SHP77 treated with DMSO at 0.1 percent for 48 hours (cell line): ENCODE measurements around the gene CDYL.

Experiments used
- DNase-seq: peaks from one replicate; lab custom pipeline; 2025; lab: John Stamatoyannopoulos, UW

CDYL gene

DNA sequence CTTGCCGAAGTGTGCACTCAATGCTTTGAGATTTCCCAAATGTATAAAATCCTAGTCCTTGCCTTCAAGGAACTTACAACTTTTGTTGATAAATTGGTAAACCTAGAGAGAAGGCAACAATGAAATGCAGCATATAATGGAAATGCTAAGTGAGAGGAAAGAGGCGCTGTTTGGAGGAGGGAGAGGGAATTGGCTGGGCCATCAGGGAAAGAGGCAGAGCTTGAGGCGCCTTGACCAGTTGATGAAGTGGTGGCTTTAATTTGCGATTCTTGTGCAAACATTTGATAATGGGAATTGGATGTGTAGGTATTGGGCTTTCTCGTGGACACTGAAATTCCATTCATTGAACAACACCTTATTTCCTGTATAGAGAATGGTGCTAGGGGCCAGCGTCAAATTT is 1.9 kb upstream of the CDYL start:
- no peak for DNase-seq

DNA sequence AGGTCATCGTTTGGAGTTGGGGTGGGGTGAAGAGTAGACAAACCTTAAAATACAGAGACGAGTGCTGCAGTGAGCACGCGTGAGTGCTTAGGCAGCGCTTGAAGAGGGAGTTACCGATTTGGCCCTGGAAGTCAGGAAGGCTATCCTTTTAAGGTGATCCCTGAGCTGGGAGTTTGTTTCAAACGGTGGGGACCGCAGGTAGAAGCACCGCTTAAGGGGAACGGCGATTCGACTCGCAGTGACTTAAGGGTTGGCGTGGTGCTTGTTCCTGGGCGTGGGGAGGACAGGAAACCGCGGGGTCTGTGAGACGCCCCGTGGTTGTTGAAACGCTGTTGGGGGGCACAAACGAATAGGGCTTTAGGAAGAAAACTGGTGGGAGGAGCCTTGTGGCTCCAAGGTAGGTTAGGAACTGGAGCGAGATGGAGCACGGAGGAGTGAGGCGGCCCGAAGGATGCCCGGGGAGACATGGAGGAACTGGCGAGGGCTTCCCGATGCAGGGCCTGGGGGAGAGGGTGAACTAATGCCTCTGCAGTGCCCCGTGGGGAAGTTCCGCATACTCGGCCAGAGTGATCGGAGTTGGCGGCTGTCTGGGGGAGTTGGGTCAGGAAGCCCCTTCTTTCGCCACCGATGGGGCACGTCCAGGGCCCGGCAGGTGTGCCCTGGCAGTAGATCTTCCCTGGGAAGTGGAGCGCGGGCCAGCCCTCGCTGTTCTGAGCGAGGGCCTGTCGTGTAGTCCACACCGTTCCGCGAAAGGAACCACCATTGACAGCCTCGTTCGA is 1.3 kb upstream of the CDYL start:
- DNase-seq = no peak

DNA sequence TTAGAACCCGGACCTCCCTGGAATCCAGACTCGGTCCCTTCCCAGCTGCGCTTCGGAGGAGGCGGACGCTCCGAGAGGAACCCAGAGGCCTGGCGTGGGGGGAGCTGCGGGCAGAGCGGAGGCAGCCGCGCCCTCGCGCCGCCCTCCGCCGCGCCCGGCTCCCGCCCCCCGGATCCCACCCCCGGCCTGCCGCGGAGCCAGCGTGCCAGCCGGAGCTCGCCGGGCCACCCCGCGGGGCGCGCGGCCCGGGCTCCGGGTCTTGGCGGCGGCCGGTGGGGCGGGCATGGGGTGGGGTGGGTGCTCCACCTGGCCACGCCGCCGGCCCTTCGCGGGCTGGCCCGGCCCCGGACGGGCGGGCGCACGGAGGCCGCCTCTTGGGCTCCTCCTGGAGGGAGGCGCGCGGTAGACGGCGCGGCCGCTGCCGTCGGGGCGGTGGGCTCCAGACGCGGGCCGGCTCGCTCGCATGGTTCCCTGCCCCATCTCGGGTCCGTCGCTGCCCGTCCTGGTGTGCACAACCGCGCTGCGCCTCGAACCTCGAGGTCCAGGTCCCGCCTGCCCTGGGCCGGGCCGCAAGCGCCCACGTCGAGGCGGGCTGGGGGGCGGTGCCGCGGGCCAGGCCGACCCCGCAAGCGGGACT is 592 bp upstream of the CDYL start:
- DNase-seq = no peak

DNA sequence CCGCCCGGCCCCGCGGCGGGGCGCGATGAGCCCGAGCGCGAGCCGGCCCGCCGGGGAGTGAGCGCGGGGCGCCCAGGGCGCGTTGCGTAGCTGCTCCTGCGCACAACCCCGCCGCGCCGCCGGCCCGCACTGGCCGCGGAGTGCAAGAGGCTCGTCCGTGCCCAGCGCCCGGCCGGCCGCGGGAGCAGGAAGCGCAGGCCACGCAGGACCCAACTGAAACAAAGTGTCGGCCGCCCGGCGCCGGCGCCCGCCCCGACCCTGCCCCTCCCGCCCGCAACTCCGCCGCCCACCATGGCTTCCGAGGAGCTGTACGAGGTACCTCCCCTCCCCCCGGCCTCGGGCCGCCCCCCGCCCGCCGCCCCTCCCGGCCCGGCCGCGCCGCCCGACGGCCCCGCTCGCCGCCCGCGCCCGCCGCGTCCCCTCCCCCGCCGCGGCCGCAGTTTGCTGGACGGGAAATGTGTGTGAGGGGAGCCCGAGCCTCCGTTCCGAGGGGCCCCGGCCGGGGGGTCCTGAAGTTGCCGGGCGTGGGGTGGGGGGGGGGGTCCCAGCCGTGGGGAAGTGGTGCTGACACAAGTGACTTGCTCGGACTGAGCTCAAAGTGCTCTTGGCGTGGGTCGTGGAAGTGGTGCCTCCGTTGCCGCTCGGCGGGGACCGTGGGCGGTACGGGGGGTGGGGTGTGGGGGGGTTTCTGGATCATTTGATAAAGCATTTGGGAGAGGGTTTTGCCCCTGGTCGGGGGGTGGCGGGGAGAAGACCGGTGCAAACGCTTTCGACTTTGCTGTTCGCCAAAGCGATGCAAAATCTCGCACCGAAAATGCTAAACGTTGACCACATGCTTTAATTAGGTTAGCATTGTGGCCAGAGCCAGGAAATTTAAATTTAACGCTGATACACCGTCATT is 539 bp downstream of the CDYL start:
- no peak for DNase-seq

DNA sequence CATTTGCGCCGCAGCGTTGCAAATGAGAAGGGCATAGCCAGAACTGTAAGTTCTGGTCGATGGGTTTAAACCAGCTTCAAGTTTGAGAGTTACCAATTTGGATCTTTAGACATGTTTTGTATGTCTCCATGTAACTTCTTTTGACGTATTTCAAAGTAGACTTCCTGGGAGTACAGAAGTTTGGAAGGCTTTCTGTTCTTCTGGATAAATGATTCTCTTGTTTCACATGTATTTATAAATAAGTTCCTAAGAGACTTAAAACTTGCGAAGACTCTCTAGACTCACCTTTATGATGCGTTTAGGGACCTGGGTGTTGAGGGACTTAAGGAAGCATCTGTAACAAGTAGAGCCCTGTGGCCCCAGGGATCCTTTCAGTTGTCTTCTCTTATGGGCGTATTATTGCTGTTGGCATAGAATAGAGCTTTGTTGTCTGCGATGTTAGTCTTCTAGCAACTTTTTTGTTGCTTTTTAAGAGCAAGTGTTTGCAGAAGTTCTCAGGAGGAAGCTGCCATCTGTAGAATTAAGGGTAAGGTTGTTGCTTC is 1.3 kb downstream of the CDYL start:
- no peak for DNase-seq

DNA sequence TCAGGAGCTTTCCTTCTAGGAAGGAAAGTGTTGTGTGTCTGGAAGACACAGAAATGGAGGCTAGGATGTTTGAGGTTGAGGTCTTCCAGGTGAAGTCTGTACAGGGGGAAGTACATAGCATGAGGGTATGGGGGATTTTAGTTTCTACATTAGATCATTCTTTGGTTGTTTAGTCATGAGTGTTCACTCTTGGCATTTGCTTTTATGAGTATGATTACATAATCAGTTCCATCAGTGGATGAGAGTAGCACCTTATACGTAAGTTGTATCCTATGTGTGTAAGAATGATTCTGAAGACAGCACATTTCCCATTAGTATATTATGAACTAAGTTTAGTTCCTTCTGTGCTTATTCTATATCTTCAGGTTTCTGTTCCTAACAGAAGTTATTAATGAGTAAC is 1.9 kb downstream of the CDYL start:
- DNase-seq = no peak

DNA sequence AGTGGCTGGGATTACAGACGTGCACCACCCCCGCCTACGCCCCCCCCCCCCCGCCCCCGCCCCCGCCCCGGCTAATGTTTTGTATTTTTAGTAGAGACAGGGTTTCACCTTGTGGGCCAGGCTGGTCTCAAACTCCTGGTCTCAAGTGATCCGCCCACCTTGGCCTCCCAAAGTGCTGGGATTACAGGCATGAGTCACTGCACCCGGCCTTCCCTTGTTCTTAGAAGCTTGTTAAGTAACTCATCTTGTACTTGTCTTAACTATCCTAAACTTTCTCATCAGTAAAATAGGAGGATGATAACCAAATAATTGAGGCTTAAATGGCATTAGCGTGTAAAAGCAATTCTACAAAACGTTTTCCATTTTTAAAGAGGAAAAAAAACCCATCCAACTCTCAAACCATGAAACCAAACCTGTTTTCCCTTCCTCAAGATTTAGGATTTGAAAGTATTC is 4.2 kb downstream of the CDYL start:
- no peak for DNase-seq

DNA sequence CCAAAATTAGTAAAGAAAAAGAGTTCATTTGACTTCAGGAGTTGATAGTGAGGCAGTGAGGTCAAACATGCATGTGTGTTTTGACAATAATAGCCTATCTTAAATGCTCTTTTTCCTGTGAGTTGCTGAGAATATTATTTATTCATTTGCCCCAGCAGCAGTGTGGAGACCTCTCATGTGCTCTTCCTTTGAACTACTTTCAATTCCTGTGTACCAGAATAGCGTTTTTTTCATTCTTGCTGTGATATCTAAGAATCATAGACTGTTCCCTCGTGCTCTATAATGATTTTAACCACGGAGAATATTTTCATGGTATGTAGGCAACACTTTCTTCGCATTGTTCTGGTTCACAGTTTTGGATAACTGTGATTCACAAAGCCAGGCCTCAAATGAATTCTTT is 5.2 kb downstream of the CDYL start:
- DNase-seq = no peak

DNA sequence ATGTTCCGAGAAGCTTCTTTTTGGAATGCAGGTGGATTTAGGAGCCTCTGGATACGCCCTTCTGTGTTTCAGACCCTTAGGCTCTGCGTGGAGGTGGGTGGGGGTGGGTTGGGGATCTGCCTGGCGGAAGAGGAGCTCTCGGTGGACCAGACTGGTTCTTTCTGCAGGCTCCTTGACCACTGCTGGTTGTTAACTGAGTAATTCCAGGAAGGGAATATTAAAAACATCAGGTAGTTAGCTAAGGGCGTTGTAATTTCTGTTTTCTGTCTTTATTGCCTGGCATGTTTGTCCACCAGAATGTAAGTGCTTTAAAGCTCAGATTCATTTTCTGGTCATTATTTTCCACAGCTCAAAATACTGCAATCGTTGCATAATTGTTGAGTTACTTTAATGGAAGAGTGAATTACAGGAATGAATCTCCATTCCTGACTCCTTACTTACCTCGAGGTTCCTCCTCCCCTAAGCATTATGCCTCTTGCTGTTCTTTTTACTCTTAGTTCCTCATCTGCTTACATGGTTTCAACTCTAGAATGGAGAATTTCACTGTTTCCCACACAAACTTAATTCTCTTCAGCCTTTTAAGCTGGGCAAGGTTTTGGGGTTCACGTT is 5.9 kb downstream of the CDYL start:
- no peak for DNase-seq

DNA sequence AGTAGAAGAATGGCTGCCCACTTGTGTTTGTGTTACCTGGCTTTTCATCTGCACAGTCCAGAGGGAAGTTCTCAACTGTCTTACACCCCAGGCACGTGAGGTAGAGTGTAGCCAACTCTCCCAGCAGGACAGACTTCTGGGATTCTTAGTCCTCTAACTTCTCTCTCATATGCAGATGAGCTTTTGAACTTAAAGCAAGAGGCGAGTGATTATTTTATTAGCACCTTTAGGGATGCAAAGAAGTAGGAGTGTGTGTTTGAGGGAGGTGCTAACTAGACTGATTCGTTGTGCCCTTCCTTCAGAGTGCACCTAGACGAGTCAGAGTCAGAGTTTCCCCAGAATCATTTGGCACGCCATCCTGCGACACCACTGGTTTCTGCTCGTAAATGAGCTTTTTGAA is 10.8 kb downstream of the CDYL start:
- no peak for DNase-seq

DNA sequence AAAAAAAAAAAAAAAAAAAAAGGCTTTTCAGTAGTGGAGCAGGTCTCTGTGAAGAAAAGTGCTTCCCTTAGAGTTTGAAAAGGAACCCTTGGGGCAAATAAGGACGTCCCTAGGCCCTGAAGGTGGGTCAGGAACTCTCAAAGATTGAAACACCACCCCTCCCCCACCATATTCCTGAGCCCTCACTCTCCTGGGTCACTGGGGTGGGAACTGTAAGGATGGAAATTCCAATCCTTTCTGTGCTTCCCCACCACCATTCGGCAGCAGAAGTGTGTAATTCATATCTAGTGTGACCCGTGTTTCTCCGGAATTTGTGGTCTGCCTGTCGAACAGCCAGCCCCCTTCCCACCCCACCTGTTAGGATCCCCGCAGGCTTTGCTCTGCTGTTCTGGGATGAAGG is 12.3 kb downstream of the CDYL start:
- DNase-seq = no peak

DNA sequence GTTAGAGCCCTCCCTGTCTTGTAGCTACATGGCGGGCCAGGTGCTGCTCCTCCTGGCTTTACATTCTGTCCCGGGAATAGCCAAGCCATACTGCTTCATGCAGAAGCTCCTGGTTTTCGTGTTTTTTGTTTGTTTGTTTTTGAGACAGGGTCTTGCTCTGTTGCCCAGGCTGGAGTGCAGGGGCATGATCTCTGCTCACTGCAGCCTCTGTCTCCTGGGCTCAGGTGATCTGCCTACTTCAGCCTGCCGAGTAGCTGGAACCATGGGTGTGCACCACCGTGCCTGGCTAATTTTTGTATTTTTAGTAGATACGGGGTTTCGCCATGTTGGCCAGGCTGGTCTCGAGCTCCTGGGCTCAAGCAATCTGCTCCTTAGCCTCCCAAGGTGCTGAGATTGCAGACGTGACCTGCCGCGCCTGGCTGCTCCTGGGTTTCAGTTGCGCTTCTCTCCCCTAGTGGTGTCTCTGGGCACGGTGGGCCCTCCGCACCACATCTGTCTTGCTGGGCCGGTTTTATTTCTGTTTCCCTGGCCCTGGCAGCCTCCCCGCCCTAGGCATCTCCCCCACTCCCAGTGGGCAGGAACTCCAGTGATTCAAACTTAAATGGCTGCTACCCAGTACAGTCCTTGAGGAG is 12.9 kb downstream of the CDYL start:
- no peak for DNase-seq

DNA sequence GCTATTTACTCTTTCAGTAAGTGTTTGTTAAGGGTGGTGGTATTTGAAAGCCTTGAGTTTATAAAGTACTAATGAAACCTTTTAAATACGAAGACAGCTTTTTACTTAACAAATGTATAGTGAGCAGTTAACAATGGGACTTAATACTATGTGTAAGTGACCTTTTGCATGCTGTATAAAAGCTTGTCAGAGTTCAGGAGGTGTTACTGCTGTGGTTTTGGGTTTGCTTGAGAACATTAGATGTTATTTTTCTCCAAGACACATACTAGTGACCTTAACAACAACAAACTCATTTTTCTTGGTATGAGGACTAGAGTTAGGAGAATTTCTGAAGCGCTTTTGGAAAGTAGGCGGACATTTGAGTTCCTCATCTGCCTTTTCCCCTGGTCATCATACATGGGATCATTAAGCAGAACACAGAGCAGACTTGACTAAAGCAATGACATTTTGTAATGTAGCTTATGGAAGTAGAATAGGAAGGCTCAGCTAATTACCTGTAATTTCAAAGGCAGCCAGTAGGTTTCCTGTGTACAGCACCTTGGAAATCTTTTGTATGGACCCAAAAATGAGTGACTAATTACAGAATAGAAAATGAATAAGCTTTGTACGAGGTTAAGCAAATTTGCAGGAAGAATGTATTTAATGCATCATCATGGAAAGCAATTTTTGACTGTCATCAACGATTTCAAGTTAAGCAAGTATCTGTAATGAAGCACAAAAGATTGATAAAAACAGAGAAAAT is 14.1 kb downstream of the CDYL start:
- DNase-seq = no peak

DNA sequence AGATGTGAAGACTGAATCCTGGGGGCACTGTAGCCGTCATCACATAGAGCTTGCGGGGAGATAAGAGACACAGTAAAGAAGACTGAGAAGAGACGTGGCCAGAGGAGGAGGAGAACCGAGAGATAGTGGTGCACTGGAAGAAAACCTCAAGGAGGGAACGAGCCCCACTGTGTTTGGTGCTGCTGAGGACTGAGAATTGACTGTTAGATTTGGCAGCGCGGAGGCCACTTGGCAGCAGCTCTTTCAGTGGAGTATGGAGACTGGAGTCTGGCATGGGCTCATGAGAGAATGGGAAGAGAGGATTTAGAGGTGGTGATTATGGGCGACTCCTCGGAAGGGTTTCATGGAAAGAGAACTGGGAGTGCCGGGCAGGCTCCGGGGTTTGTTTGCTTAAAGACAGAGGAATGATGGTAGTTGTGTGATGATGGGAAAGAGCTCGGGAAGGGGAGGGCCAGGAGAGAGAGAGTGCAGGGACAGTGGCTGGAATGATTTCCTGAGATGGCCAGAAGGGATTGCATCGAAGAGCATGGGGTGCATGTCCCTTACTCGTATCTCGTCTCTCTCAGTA is 18.0 kb downstream of the CDYL start:
- no peak for DNase-seq

DNA sequence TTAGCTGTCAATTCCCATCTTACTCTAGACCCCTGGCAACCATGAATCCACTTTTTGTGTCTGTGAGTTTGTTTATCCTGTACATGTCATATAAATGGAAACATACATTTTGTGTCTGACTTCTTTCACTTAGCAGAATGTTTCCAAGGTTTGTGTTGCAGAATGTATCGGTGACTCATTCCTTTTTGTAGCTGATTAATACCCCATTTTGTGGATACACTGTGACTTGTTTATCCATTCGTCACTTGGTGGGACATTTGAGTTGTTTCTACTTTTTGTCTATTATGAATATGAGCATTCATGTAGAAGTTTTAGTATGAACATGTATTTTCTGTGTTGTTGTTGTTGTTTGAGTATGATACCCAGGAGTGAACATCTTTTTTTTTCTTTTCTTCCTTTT is 21.4 kb downstream of the CDYL start:
- DNase-seq = no peak

DNA sequence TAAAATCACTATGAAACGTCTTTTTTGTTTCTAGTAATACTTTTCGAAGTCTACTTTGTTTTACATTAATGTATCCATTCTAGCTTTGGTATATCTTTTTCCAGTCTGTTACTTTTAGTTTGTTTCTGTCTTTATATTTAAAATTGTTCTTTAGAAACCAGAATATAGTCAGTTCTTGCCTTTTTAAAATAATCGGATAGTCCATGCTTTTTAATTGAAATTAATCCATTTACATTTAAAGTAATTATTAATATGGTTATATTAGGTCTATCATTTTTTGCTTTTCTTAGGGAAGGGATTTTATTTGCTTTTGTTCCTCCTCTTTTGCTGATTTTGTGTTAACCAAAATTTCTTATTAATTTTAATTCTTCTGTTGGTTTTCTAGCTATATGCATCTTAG is 23.7 kb downstream of the CDYL start:
- no peak for DNase-seq

DNA sequence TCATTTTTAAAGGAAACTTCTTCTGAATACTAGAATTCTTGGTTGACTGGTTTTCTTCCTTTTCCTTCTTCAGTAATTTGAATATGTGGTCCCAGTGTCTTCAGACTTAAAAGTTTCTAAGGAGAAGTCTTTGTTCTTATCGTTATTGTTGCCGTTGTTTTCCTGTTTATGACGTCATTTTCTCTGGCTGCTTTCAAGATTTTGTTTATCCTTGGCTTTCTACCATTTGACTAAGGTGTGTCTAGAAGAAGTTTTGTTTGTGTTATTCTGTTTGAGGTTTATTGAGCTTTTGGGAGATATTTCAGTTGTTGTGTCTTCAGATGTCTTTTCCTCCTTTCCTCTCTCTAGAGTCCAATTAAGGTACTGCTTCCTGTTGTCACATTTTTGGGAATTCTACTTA is 24.5 kb downstream of the CDYL start:
- no peak for DNase-seq

DNA sequence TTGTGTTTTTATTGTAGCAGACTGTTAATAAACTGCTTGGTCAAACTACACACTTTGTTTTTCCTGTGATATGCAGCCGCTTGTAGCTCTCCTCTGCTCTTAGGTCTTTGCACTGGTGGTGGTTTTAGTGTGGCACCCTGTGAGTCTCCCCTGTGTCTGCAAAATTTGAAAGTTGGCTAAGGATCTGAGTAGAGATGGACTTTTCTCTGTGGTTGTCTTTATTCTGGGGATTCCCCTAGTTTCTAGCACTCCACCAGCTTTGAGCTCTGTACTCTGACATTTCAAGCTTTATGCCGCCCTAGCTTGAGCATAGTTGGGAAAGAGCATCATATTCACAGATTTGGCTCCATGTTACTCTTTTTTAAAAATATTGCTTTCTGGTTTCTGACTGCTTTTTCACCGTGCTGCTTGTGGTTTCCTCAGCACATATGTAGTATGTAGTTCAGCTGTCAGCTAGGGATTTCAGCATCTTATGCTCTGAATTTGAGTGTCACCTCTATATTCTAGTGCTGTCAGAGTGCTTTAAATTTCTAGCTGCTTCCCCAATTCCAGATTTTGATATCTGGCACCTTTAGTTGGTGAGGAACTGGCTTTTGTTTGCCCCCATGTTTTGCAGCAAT is 25.4 kb downstream of the CDYL start:
- no peak for DNase-seq

DNA sequence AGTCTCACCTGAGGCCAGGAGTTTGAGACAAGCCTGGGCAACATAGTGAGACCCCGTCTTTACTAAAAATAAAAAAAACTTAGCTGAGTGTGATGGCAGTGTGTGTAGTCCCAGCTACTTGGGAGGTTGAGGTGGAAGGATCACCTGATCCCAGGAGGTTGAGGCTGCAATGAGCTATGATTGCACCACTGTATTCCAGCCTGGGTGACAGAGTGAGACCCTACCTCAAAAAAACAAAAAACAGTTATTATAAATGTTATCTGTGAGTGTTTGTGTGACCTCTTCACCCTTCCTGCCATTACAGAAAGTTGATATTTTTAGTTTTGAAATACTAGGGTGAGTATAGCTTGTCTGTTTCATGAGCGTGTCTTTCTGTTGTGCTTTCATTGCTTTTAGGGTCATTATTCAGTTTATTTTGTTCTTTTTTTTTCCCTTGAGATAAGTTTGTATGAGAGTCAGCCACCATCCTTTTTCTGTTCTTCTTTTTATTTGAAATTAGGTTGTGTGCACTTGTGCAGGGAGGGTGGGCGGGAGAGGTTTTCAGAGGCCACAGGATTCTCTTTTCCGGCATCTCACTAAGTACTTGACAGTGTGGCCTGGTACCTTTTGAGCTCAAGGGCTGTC is 26.2 kb downstream of the CDYL start:
- DNase-seq = no peak

DNA sequence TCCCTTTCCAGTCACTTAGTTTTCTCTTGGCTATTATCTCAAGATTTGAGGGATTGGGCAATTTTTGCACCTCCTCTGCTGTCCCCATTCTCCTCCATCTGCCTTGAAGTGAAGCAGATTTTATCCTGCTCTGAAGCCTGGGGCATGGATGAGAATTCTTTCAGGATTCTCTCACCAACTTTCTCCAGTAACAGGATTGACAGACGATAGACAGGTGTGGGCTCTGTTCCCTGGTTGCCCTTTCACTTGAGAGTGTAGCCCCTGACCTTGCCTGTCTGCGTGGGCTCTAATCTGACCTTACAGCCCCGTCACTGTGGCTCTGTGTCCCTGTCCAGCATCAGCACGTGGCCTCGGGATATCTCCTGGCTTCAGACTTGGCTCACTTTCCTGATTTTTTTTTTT is 27.1 kb downstream of the CDYL start:
- DNase-seq = no peak
